ENCODE measurements around the gene NLK. TPM values are rescaled to one million over a fixed set of nuclear protein-coding genes. Genes with fewer than 3 reads are reported as not detected.
"Not testable (repeated sequence)": the region's sequence is repeated elsewhere in the genome, so short reads cannot be mapped to it uniquely, and the experiment has no call there.

Gene NLK
- total and polyA plus RNA-seq, 4 donors = 7.1 to 27.0 (median 12.1) TPM

- H3K36me3 ChIP-seq (ENCODE audit: control insufficient read depth in 4 of 4, insufficient read depth in 4 of 4, low read length in 4 of 4) = no peaks in the 10 kb centered on the region
- TF ChIP-seq CTCF (IDR thresholded peaks at IDR 0.05; ENCODE audit: control extremely low read depth, extremely low read depth) = no peak
- WGBS, 2 donors = 49 to 62% methylated on average over 2 of the region's 2 CpGs
- no peaks in the 10 kb centered on the region for H3K27me3 ChIP-seq (ENCODE audit: control insufficient read depth in 3 of 3, insufficient read depth in 3 of 3, low read length in 2 of 3)
- no peak for DNase-seq
- no peak overlapping the region for H3K27ac ChIP-seq (ENCODE audit: low read depth in 1 of 2, low read length in 1 of 2)
- H3K4me3 ChIP-seq = no peak overlapping the region
- H3K9me3 ChIP-seq (ENCODE audit: control insufficient read depth in 4 of 4, insufficient read depth in 3 of 4, low read length in 3 of 4) = no peaks in the 10 kb centered on the region
- H3K9ac ChIP-seq (ENCODE audit: insufficient read depth in 1 of 2, low read length in 2 of 2) = no peak overlapping the region
- ATAC-seq (ENCODE audit: insufficient read depth, low FRiP score) = no peak
- peaks cover 0 to 18% (median 3%) of the 10 kb centered on the region in 5 donors for H3K4me1 ChIP-seq (ENCODE audit: control insufficient read depth in 5 of 5, insufficient read depth in 5 of 5, low read length in 5 of 5)
These were observed 55.4 kb downstream of the NLK start for GRCh38 chr17:28097901-28098300.

- H3K4me1 ChIP-seq (ENCODE audit: control insufficient read depth in 5 of 5, insufficient read depth in 5 of 5, low read length in 5 of 5) = peaks cover 0 to 18% (median 3%) of the 10 kb centered on the region in 5 donors
- WGBS, 2 donors = 97 to 99% methylated on average over 12 of the region's 12 CpGs
- DNase-seq; H3K9ac ChIP-seq (ENCODE audit: insufficient read depth in 1 of 2, low read length in 2 of 2); ATAC-seq (ENCODE audit: insufficient read depth, low FRiP score); H3K4me3 ChIP-seq; H3K27me3 ChIP-seq (ENCODE audit: control insufficient read depth in 3 of 3, insufficient read depth in 3 of 3, low read length in 2 of 3); H3K27ac ChIP-seq (ENCODE audit: low read depth in 1 of 2, low read length in 1 of 2); H3K9me3 ChIP-seq (ENCODE audit: control insufficient read depth in 4 of 4, insufficient read depth in 3 of 4, low read length in 3 of 4); H3K36me3 ChIP-seq (ENCODE audit: control insufficient read depth in 4 of 4, insufficient read depth in 4 of 4, low read length in 4 of 4): not testable (repeated sequence)
These were observed 56.1 kb downstream of the NLK start for GRCh38 chr17:28098591-28098990.

- DNase-seq = no peak
- 71 to 93% methylated on average over 1 of the region's 1 CpG for WGBS, 2 donors
These were observed 57.8 kb downstream of the NLK start for GRCh38 chr17:28100251-28100650.

GRCh38 chr17:28100936-28101335, 58.5 kb downstream of the NLK start:
- no peak overlapping the region for H3K27ac ChIP-seq (ENCODE audit: low read depth in 1 of 2, low read length in 1 of 2)
- no peak for TF ChIP-seq CTCF (IDR thresholded peaks at IDR 0.05; ENCODE audit: control extremely low read depth, extremely low read depth)
- no peaks in the 10 kb centered on the region for H3K9me3 ChIP-seq (ENCODE audit: control insufficient read depth in 4 of 4, insufficient read depth in 3 of 4, low read length in 3 of 4)
- H3K27me3 ChIP-seq (ENCODE audit: control insufficient read depth in 3 of 3, insufficient read depth in 3 of 3, low read length in 2 of 3) = no peaks in the 10 kb centered on the region
- 84 to 86% methylated on average over 1 of the region's 1 CpG for WGBS, 2 donors
- no peak overlapping the region for H3K4me3 ChIP-seq
- peaks cover 0 to 13% (median 0%) of the 10 kb centered on the region in 5 donors for H3K4me1 ChIP-seq (ENCODE audit: control insufficient read depth in 5 of 5, insufficient read depth in 5 of 5, low read length in 5 of 5)
- ATAC-seq (ENCODE audit: insufficient read depth, low FRiP score) (no peak), DNase-seq (no peak)
- no peak overlapping the region for H3K9ac ChIP-seq (ENCODE audit: insufficient read depth in 1 of 2, low read length in 2 of 2)
- no peaks in the 10 kb centered on the region for H3K36me3 ChIP-seq (ENCODE audit: control insufficient read depth in 4 of 4, insufficient read depth in 4 of 4, low read length in 4 of 4)

More at GRCh38 chr17:28100251-28100650, 57.8 kb downstream of the NLK start:
- TF ChIP-seq CTCF (IDR thresholded peaks at IDR 0.05; ENCODE audit: control extremely low read depth, extremely low read depth) = no peak
- no peaks in the 10 kb centered on the region for H3K36me3 ChIP-seq (ENCODE audit: control insufficient read depth in 4 of 4, insufficient read depth in 4 of 4, low read length in 4 of 4)
- H3K27me3 ChIP-seq (ENCODE audit: control insufficient read depth in 3 of 3, insufficient read depth in 3 of 3, low read length in 2 of 3) = no peaks in the 10 kb centered on the region
- no peaks in the 10 kb centered on the region for H3K9me3 ChIP-seq (ENCODE audit: control insufficient read depth in 4 of 4, insufficient read depth in 3 of 4, low read length in 3 of 4)
- ATAC-seq (ENCODE audit: insufficient read depth, low FRiP score) = no peak
- no peak overlapping the region for H3K27ac ChIP-seq (ENCODE audit: low read depth in 1 of 2, low read length in 1 of 2)
- no peak overlapping the region for H3K4me3 ChIP-seq
- H3K9ac ChIP-seq (ENCODE audit: insufficient read depth in 1 of 2, low read length in 2 of 2) = no peak overlapping the region
- H3K4me1 ChIP-seq (ENCODE audit: control insufficient read depth in 5 of 5, insufficient read depth in 5 of 5, low read length in 5 of 5) = peaks cover 0 to 17% (median 0%) of the 10 kb centered on the region in 5 donors

All from lung (tissue), 12 donors.